Neural cell (in vitro differentiated cells): ENCODE measurements around the gene WARS2.

ENCODE experiments used
- CTCF ChIP-seq: fragments of 450-650 bp; IDR thresholded peaks from 2 replicates; pipeline ENCODE4 v1.5.1; 2014; ENCODE audit warnings: antibody characterized with exemption, mild to moderate bottlenecking, moderate library complexity; ENCODE audit not compliant: poor library complexity, severe bottlenecking
- EZH2 ChIP-seq: fragments of 200-600, 300-800 bp; shearing (Covaris generic), sonication (generic); IDR thresholded peaks from 2 replicates; pipeline ENCODE4 v1.6.1; 2014; ENCODE audit warnings: antibody characterized with exemption, low read length, borderline replicate concordance, mild to moderate bottlenecking; ENCODE audit not compliant: insufficient read depth, poor library complexity, severe bottlenecking
- POLR2AphosphoS5 ChIP-seq: IDR thresholded peaks from 2 replicates; pipeline ENCODE4 v1.6.1; 2012

DNA sequence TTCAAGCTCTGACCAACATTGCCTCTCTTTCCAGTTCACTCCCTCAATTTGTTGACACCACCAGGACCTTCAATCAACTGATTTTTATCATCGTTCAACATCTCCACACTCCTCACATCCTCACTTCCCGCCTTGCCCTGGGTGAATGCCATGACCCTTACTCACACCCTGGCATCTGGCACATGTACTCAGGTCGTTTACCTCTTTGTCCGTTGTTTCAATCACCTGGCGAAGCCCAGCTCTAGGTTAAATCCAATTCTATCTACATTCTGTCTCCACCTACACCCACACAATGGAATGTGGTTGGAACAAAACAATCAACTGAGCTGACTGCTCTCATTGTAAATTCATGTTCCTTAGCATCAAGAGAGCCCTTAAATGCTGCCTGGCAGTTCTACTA, 128.1 kb downstream of the WARS2 start:
- TF ChIP-seq POLR2AphosphoS5 (no peak), CTCF (no peak), EZH2 (no peak)
